Neural progenitor cell (in vitro differentiated cells): ENCODE results near the gene CTRL. TPM values are rescaled to one million over a fixed set of nuclear protein-coding genes. Genes with fewer than 3 reads are reported as not detected.

ENCODE experiments used
- DNase-seq: peaks from one replicate; pipeline ENCODE4 v3.0.0-alpha.2; 2016; ENCODE audit warnings: low spot score
- H2AFZ ChIP-seq: fragments of 200-600 bp; sonication (generic); replicated peaks from 2 replicates; pipeline ENCODE4 v1.6.1; 2016; ENCODE audit warnings: antibody characterized with exemption
- H3F3A ChIP-seq: fragments of 200-600 bp; sonication (generic); 2 replicates; pipeline ENCODE4 v1.6.1; 2016; ENCODE audit warnings: antibody characterized with exemption, low read depth
- H3K27ac ChIP-seq: fragments of 200-600 bp; sonication (generic); 2 replicates; pipeline ENCODE4 v1.5.1; 2016; ENCODE audit warnings: mild to moderate bottlenecking
- H3K27me3 ChIP-seq: fragments of 200-600 bp; sonication (generic); 2 replicates; pipeline ENCODE4 v1.6.1; 2016; ENCODE audit warnings: mild to moderate bottlenecking, moderate library complexity
- H3K36me3 ChIP-seq: fragments of 200-600 bp; sonication (generic); 2 replicates; pipeline ENCODE4 v1.5.1; 2016
- H3K4me1 ChIP-seq: fragments of 200-600 bp; sonication (generic); 2 replicates; pipeline ENCODE4 v1.6.1; 2016; ENCODE audit warnings: mixed run types
- H3K4me2 ChIP-seq: fragments of 200-600 bp; sonication (generic); 2 replicates; pipeline ENCODE4 v1.6.1; 2016
- H3K4me3 ChIP-seq: fragments of 200-600 bp; sonication (generic); 2 replicates; pipeline ENCODE4 v1.5.1; 2016
- H3K79me2 ChIP-seq: fragments of 200-600 bp; sonication (generic); 2 replicates; pipeline ENCODE4 v1.6.1; 2016; ENCODE audit warnings: low read depth
- H3K9ac ChIP-seq: fragments of 200-600 bp; sonication (generic); 2 replicates; pipeline ENCODE4 v1.6.1; 2016
- H3K9me3 ChIP-seq: fragments of 200-600 bp; sonication (generic); 2 replicates; pipeline ENCODE4 v1.5.1; 2016; ENCODE audit warnings: low read depth
- H4K20me1 ChIP-seq: fragments of 200-600 bp; sonication (generic); 2 replicates; pipeline ENCODE4 v1.6.1; 2016; ENCODE audit warnings: low read depth
- H3K27ac Mint-ChIP-seq: 3 replicates; pipeline ENCODE4 v1.8.0; 2021; ENCODE audit warnings: mixed read lengths
- H3K27me3 Mint-ChIP-seq: 2 replicates; pipeline ENCODE4 v1.8.0; 2022; ENCODE audit warnings: low read depth, mild to moderate bottlenecking, inconsistent platforms, moderate library complexity, mixed read lengths; ENCODE audit not compliant: insufficient read depth
- H3K36me3 Mint-ChIP-seq: 3 replicates; pipeline ENCODE4 v1.8.0; 2021; ENCODE audit warnings: mixed read lengths
- H3K4me1 Mint-ChIP-seq: 3 replicates; pipeline ENCODE4 v1.8.0; 2021; ENCODE audit warnings: mixed read lengths
- H3K4me3 Mint-ChIP-seq: 3 replicates; pipeline ENCODE4 v1.8.0; 2021; ENCODE audit warnings: mild to moderate bottlenecking, moderate library complexity, mixed read lengths
- H3K9me3 Mint-ChIP-seq: 3 replicates; pipeline ENCODE4 v1.8.0; 2020; ENCODE audit warnings: mixed read lengths
- CTCF ChIP-seq: fragments of 200-600 bp; sonication (generic); IDR thresholded peaks from 2 replicates; pipeline ENCODE4 v1.5.1; 2017; ENCODE audit warnings: antibody characterized with exemption, mild to moderate bottlenecking
- EZH2 ChIP-seq: fragments of 200-600 bp; sonication (generic); IDR thresholded peaks from 2 replicates; pipeline ENCODE4 v1.6.1; 2017; ENCODE audit warnings: antibody characterized with exemption, mild to moderate bottlenecking, moderate library complexity
- EZH2phosphoT487 ChIP-seq: fragments of 200-600 bp; sonication (generic); IDR thresholded peaks from 2 replicates; pipeline ENCODE4 v1.6.1; 2017; ENCODE audit warnings: antibody characterized with exemption
- total RNA-seq: library from RNA; depleted of rRNA; stranded (reverse); fragments of >200 nt; gene quantifications from 2 replicates; pipeline ENCODE4 v1.2.3, GENCODE V29; 2015; ENCODE audit warnings: low replicate concordance

The CTRL gene
- total RNA-seq, 1 donor from 2014 or later, result 0.45 TPM

- no peak overlapping the region for H3K27ac ChIP-seq
- H3K36me3 ChIP-seq, result no peaks in the 10 kb centered on the region
- peaks cover 24% of the 10 kb centered on the region for H3K4me1 ChIP-seq
- H3K9me3 ChIP-seq, result no peaks in the 10 kb centered on the region
- H3K9ac ChIP-seq, result no peak overlapping the region
- no peak overlapping the region for H3K4me3 Mint-ChIP-seq
- no peak overlapping the region for H2AFZ ChIP-seq
- H3K79me2 ChIP-seq, result no peaks in the 10 kb centered on the region
- H3K27me3 ChIP-seq, result no peaks in the 10 kb centered on the region
- TF ChIP-seq CTCF (peak; percentile 86), EZH2phosphoT487 (no peak)
- peaks cover 4% of the 10 kb centered on the region for H3K4me1 Mint-ChIP-seq
- H3F3A ChIP-seq, result peaks cover 32% of the 10 kb centered on the region
- no peak overlapping the region for H3K27ac Mint-ChIP-seq
- H3K36me3 Mint-ChIP-seq, result peaks cover 15% of the 10 kb centered on the region
- DNase-seq, result peak; percentile 78
- H3K4me2 ChIP-seq, result no peak overlapping the region
- H3K9me3 Mint-ChIP-seq, result no peaks in the 10 kb centered on the region
- H4K20me1 ChIP-seq, result peaks cover 26% of the 10 kb centered on the region
- H3K27me3 Mint-ChIP-seq, result peaks cover 2% of the 10 kb centered on the region
- H3K4me3 ChIP-seq, result no peak overlapping the region
These were observed 47.8 kb downstream of the CTRL start for GRCh38 chr16:67883872-67884261.

GRCh38 chr16:67883146-67883871, 48.4 kb downstream of the CTRL start:
- H4K20me1 ChIP-seq, result peaks cover 26% of the 10 kb centered on the region
- H3F3A ChIP-seq, result peaks cover 27% of the 10 kb centered on the region
- H3K4me2 ChIP-seq, result no peak overlapping the region
- no peaks in the 10 kb centered on the region for H3K79me2 ChIP-seq
- Mint-ChIP-seq H3K27me3 (peaks cover 2% of the 10 kb centered on the region), H3K27ac (peak overlapping the region; percentile 3), H3K9me3 (no peaks in the 10 kb centered on the region), H3K4me1 (peaks cover 4% of the 10 kb centered on the region), H3K4me3 (no peak overlapping the region), H3K36me3 (peaks cover 17% of the 10 kb centered on the region)
- no peaks in the 10 kb centered on the region for H3K36me3 ChIP-seq
- H3K27me3 ChIP-seq, result no peaks in the 10 kb centered on the region
- no peak overlapping the region for H3K9ac ChIP-seq
- H3K4me1 ChIP-seq, result peaks cover 18% of the 10 kb centered on the region
- no peak overlapping the region for H3K27ac ChIP-seq
- no peaks in the 10 kb centered on the region for H3K9me3 ChIP-seq
- DNase-seq, result no peak
- H2AFZ ChIP-seq, result no peak overlapping the region
- TF ChIP-seq EZH2phosphoT487, result no peak
- no peak for TF ChIP-seq CTCF
- TF ChIP-seq EZH2, result no peak
- H3K4me3 ChIP-seq, result no peak overlapping the region

GRCh38 chr16:67882374-67883145, 49.1 kb downstream of the CTRL start:
- TF ChIP-seq CTCF (no peak), EZH2 (no peak), EZH2phosphoT487 (no peak)
- no peak overlapping the region for H3K27ac ChIP-seq
- no peak overlapping the region for H2AFZ ChIP-seq
- H3K9ac ChIP-seq, result no peak overlapping the region
- peaks cover 17% of the 10 kb centered on the region for H3K36me3 Mint-ChIP-seq
- no peak overlapping the region for H3K27ac Mint-ChIP-seq
- H3F3A ChIP-seq, result peaks cover 20% of the 10 kb centered on the region
- peaks cover 2% of the 10 kb centered on the region for H3K27me3 Mint-ChIP-seq
- no peak overlapping the region for H3K4me3 Mint-ChIP-seq
- peaks cover 4% of the 10 kb centered on the region for H3K4me1 Mint-ChIP-seq
- H3K36me3 ChIP-seq, result no peaks in the 10 kb centered on the region
- peaks cover 26% of the 10 kb centered on the region for H4K20me1 ChIP-seq
- peaks cover 12% of the 10 kb centered on the region for H3K4me1 ChIP-seq
- no peaks in the 10 kb centered on the region for H3K9me3 Mint-ChIP-seq
- no peak overlapping the region for H3K4me2 ChIP-seq
- H3K79me2 ChIP-seq, result no peaks in the 10 kb centered on the region
- H3K27me3 ChIP-seq, result no peaks in the 10 kb centered on the region
- no peak for DNase-seq
- H3K4me3 ChIP-seq, result no peak overlapping the region
- no peaks in the 10 kb centered on the region for H3K9me3 ChIP-seq
